ENCODE measurements around the gene MCM10.
"Not testable (repeated sequence)": the region's sequence is repeated elsewhere in the genome, so short reads cannot be mapped to it uniquely, and the experiment has no call there.

The MCM10 gene

DNA sequence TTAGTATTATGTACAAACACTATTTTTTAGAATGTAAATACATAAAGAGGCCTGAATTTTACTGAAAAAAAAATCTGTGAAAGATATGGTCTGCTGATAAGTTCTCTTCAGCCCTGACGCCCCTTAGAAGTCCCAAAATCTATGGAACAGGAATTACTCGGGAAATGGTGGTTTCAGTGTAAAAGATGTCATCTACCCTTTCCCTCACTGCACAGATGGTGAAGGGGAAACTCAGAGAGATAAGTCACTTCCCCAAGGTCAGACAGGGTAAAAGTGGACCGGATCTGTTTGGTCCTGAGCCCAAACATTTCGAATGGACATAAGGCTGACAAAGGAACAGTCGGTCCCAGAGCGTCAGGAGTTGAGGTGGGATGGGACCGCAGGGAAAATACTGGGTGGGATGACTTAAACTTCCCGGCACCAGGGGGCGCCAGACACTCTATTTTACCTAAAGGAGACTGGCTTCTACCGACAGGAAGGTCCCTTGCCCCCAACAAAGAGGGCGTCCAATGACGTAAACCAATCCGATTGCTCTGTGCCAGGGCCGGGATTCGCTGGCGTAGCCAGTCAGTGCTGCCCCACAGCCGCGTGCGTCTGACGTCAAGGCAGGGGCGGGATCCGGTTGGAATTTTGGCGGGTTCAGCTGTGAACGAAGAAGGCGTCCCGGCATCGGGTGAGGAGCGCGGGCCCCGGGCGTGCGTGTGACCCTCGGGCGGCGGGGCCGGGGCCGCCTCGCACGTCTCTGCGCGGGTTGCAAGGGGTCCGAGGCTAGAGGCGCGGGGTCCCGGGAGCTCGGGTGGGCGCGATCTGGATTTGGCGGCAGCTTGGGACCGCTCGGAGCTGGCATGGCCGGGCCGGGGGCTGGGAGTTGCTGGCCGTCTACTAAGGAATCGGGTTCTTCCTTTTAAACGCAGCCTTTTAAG lies at the start of gene MCM10:
MCM10 (plus strand) TSS at position 625 of the 923 bp plus-strand sequence. CDS start 2,645 bp downstream, outside the sequence.
- peak; percentile 98 for DNase-seq (ENCODE audit: low spot score)

- no peak for DNase-seq (ENCODE audit: low spot score)
Measured at GRCh38 chr10:13113544-13113943, 47.8 kb upstream of the MCM10 start.

DNA sequence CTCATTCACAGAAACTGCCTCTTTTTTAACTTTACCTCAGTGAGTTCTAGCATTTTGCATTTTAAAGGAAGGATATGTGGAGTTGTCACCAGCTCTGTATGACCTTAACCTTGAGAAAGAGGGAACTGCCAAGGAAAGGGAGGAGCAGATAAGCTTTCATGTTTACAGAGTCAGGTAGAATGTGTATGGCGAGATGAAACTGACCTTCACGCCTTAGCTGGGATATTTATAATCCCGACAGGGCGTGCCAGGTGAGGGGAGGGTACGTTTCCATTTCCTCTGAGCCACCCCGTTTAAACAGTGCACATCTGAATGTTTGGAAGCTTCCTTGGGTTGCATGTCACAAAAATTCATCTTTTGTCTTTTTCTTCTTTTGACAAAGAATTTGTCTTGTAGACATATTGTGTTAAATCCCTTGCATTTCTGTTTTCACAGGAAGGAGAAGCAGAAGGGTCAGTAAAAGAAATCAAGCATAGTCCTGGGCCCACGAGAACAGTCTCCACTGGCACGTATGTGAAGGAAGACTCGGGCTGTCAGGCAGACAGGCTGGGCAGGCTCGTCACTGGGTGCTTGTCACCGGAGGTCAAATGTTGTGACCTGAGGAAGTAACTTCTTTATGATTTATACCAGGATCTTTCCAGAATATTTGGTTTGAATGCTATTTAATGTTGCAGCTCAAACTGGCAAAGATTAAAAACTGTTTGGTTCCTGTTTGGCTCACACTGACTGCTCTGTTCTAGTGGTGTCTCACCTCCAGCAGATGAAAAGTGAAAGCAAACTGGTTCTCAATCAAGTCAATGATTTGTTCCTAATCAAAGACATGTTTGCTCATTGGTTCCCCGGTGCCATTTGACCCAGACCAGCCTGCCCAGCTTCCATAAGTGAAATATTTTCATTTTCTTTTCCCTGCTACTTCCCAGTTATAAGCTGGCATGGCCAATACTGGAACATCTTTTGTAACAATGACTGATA lies 45.2 kb upstream of the MCM10 start:
- peak; percentile 34 for DNase-seq (ENCODE audit: low spot score)

GRCh38 chr10:13117841-13118783 lies 43.2 kb upstream of the MCM10 start:
- no peak for DNase-seq (ENCODE audit: low spot score)

DNA sequence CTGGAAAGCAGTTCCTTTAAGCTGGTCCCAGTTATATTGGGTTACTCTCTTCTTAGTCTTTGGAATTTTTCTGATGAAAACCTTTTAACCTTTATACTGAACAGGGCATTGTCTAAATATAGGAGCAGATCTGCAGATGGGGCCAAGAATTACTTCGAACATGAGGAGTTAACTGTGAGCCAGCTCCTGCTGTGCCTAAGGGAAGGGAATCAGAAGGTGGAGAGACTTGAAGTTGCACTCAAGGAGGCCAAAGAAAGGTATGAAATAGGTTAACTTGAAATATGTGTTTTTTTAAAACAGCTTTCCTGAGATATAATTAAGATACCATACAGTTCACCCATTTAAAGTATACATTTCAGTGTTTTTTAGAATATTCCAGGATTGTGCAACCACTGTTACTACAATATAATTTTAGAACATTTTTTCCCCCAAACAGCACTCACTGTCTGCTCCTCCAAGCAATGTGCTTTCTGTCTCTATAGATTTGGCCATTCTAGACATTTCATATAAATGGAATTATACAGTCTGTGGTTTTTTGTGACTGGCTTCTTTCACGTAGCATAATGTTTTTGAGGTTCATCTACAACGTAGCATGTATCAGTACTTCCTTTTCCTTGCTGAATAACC lies 42.5 kb upstream of the MCM10 start:
- no peak for DNase-seq (ENCODE audit: low spot score)

GRCh38 chr10:13120786-13121499 lies 40.4 kb upstream of the MCM10 start:
- no peak for DNase-seq (ENCODE audit: low spot score)

- DNase-seq (ENCODE audit: low spot score), result no peak
Measured at GRCh38 chr10:13121500-13121854, 39.9 kb upstream of the MCM10 start.

GRCh38 chr10:13136651-13137050 lies 24.7 kb upstream of the MCM10 start:
- DNase-seq (ENCODE audit: low spot score), result no peak

GRCh38 chr10:13139150-13139549 lies 22.2 kb upstream of the MCM10 start:
- no peak for DNase-seq (ENCODE audit: low spot score)

GRCh38 chr10:13139676-13140075 lies 21.7 kb upstream of the MCM10 start:
- no peak for DNase-seq (ENCODE audit: low spot score)

DNA sequence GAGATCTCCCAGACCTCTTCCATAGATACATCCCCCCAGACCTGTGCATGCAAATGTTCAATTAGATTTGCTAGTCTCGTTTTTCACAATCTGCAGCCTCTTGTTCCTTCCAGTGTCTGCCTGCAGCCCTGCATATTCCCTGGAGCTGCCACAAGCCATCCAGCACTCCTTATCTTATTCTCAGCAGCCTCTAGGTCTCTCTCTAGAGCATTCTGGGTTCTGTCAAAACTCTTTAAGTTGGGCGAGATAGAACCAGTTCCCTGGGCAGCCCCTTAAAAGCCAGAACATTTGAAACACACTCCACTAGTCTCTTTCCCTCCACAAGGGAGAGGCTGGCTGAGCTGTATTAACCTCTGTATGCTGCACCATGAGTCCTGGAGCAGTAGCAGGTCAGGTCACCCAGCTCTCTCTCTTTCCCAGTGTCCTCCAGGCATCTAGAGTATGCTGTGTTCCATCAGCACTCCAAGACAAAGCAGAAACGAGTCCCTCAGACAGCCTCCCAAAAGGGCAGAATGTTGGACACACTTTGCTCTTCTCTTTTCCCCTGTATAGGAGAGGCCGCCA lies 20.6 kb upstream of the MCM10 start:
- DNase-seq (ENCODE audit: low spot score), result no peak

DNA sequence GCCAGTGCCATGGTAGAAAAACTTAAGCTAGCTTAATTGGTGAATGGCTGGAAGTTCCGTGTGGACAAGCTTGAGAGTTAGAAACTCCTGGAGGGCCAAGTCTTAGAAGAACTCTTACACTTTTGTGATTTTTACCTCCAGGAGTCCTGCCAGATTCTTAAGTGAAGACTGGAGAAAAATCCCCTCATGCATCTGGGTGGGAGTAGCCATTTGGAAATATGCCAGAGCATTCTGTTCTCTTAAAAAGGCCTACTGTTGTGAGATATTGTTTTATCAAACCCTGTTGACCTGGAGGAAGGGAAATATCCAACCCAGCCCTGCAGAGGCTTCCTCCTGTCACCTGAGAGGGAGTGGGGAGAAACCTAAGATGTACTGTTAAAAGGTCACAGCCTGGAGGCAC lies 17.6 kb upstream of the MCM10 start:
- no peak for DNase-seq (ENCODE audit: low spot score)

- no peak for DNase-seq (ENCODE audit: low spot score)
Measured at GRCh38 chr10:13144814-13145213, 16.5 kb upstream of the MCM10 start.

GRCh38 chr10:13146379-13146778 lies 15.0 kb upstream of the MCM10 start:
- no peak for DNase-seq (ENCODE audit: low spot score)

DNA sequence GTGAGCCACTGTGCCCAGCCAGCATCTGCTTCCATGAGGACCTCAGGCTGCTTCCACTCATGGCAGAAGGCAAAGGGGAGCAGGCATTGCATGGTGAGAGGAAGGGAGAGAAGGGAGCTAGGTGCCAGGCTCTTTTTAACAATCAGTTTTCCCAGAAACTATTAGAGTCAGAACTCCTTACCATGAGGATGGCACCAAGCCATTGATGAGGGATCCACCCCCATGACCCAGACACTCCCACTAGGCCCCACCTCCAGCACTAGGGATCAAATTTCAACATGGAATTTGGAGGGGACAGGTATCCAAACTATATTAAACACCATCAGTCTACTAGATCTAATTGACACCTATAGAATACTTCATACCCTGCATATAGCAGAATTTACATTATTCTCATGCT lies 14.2 kb upstream of the MCM10 start:
- DNase-seq (ENCODE audit: low spot score), result no peak

DNA sequence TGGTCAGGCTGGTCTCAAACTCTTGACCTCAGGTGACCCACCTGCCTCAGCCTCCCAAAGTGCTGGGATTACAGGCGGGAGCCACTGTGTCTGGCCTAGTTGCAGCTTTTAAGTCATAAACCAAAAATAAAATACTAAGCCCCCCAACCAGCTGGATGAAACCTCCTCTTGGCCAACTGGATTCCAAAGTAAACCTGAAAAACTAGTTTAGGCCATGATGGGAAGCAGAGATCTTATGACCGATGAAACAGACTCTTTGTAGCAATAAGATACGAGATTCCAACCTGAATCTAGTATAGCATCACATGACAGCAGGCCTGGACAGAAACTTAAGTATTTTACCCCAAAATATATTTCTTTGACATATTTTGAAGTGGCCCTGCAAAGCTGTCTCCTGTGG lies 9.1 kb upstream of the MCM10 start:
- DNase-seq (ENCODE audit: low spot score), result no peak

DNA sequence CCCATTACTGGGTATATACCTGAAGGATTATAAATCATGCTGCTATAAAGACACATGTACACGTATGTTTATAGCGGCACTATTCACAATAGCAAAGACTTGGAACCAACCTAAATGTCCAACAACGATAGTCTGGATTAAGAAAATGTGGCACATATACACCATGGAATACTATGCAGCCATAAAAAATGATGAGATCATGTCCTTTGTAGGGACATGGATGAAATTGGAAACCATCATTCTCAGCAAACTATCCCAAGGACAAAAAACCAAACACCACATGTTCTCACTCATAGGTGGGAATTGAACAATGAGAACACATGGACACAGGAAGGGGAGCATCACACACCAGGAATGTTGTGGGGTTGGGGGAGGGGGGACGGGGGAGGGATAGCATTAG lies 5.5 kb upstream of the MCM10 start:
- DNase-seq (ENCODE audit: low spot score), result not testable (repeated sequence)

DNA sequence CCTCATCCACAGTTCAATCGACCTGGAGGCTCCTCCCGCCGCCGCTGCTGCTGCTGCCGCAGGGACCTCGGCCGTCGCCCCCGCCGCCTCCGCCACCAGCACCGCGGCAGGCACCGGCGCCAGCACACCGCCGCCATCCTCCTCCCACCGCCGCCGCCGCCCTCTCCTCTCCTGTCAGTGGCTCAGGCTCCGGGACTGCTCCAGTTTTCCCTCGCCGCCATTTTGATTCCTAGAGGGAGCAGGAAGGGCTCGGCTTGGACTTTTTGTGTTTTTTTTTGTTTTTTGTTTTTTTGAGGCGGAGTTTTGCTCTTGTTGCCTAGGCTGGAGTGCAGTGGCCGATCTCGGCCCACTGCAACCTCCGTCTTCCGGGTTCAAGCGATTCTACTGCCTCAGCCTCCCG lies 3.0 kb upstream of the MCM10 start:
- DNase-seq (ENCODE audit: low spot score), result no peak

DNA sequence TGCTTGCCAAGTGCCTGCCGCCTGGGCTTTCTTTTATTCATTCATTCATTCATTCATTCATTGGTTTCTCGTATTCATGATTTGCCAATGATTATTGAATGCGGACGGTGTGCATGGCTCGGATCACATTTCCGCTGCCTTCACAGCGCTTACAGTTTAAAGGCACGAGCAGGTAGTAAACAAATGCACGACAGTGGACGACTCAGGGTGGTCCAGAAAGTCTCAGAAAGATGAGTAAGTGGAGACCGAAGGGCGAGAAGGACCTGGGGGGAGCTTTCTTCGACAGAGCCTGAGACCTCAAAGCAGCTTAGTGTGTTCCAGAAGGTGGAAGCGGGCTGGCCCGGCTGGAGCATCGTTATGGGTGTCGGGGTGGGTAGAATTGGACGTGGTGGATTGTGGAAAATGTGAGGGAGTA lies 506 bp downstream of the MCM10 start:
- DNase-seq (ENCODE audit: low spot score), result no peak

GRCh38 chr10:13163859-13164258 lies 2.5 kb downstream of the MCM10 start:
- no peak for DNase-seq (ENCODE audit: low spot score)

Data from CD4-positive, alpha-beta T cell treated with Interleukin-15 for 4 hours (primary cell).